ENCODE results near the gene MCF2L. TPM values are rescaled to one million over a fixed set of nuclear protein-coding genes. Genes with fewer than 3 reads are reported as not detected.

The MCF2L gene
- polyA plus RNA-seq, 1 donor: 30.9 TPM

DNA sequence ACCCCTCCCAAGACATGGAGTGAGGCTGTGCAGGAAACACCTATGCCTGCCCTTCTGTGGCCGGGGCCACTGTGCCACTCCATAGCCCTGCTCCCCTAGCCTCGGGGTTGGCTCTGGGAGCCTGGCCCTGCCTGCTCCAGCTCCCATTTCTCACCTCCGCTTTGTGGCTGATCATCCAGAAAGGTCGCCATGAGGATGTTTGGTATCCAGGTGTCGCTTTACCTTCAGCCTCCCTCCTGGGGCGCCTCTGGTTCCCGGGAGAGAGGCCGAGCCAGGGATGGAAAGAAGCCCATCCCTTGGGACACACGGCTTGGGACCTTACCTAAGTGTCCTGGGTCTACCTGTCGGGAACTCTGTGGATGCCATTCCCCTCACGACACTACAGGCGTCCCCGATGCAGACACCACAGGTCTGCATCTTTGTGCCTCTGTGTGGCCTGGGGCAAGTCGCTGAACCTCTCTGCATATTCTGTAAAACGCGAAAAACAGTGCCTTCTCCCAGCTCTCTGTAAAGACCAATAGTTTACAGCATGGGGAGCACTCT is 3.4 kb upstream of the MCF2L start:
- no CpG with 5 or more reads among the region's 16 CpGs for WGBS (ENCODE audit: insufficient coverage, low lambda C conversion rate)
- Histone ChIP-seq H3K4me3 (ENCODE audit: low read length) (no peak overlapping the region), H3K27ac (ENCODE audit: low read length) (no peak overlapping the region), H3K4me1 (ENCODE audit: control insufficient read depth, insufficient read depth, low read length) (no peaks in the 10 kb centered on the region), H3K27me3 (ENCODE audit: control insufficient read depth, insufficient read depth, low read length) (no peaks in the 10 kb centered on the region), H3K9me3 (ENCODE audit: control insufficient read depth, low read depth, low read length) (no peaks in the 10 kb centered on the region), H3K36me3 (ENCODE audit: control insufficient read depth, insufficient read depth, low read length) (no peaks in the 10 kb centered on the region)
- no peak for DNase-seq

- no CpG with 5 or more reads among the region's 6 CpGs for WGBS (ENCODE audit: insufficient coverage, low lambda C conversion rate)
- H3K4me1 ChIP-seq (ENCODE audit: control insufficient read depth, insufficient read depth, low read length): no peaks in the 10 kb centered on the region
- no peaks in the 10 kb centered on the region for H3K36me3 ChIP-seq (ENCODE audit: control insufficient read depth, insufficient read depth, low read length)
- no peak for DNase-seq
- no peak overlapping the region for H3K27ac ChIP-seq (ENCODE audit: low read length)
- no peaks in the 10 kb centered on the region for H3K9me3 ChIP-seq (ENCODE audit: control insufficient read depth, low read depth, low read length)
- no peak overlapping the region for H3K4me3 ChIP-seq (ENCODE audit: low read length)
- no peaks in the 10 kb centered on the region for H3K27me3 ChIP-seq (ENCODE audit: control insufficient read depth, insufficient read depth, low read length)
These were observed 2.2 kb upstream of the MCF2L start for GRCh38 chr13:112966776-112967175.

DNA sequence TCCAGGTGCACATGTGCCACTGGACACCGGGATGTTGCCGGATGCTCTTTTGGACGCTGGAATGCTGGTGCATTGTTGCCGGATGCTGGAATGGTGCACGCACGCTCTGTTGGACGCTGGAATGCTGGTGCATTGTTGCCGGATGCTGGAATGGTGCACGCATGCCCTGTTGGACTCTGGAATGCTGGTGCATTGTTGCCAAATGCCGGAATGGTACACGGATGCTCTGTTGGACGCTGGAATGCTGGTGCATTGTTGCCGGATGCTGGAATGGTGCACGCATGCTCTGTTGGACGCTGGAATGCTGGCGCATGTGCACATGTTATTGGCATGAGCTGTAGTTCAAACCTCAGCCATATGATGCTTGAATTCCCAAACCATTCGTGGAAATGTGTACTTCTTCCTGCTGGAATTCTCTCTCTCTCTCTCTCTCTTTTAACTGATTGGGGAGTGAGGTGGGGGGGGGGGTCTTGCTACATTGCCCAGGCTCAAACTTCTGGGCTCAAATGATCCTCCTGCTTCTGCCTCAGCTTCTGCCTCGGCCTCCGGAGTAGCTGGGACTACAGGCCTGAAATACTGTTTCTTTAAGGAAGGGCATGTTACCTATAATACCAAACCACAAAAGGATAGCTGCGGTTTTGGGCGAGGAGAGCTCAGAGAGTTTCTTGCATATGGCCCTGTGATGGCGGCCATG is 1.2 kb upstream of the MCF2L start:
- no peak for DNase-seq
- WGBS (ENCODE audit: insufficient coverage, low lambda C conversion rate): no CpG with 5 or more reads among the region's 22 CpGs
- Histone ChIP-seq H3K4me1 (ENCODE audit: control insufficient read depth, insufficient read depth, low read length) (no peaks in the 10 kb centered on the region), H3K9me3 (ENCODE audit: control insufficient read depth, low read depth, low read length) (peaks cover 5% of the 10 kb centered on the region), H3K4me3 (ENCODE audit: low read length) (peak overlapping the region; percentile 68), H3K27ac (ENCODE audit: low read length) (no peak overlapping the region), H3K36me3 (ENCODE audit: control insufficient read depth, insufficient read depth, low read length) (no peaks in the 10 kb centered on the region), H3K27me3 (ENCODE audit: control insufficient read depth, insufficient read depth, low read length) (no peaks in the 10 kb centered on the region)

DNA sequence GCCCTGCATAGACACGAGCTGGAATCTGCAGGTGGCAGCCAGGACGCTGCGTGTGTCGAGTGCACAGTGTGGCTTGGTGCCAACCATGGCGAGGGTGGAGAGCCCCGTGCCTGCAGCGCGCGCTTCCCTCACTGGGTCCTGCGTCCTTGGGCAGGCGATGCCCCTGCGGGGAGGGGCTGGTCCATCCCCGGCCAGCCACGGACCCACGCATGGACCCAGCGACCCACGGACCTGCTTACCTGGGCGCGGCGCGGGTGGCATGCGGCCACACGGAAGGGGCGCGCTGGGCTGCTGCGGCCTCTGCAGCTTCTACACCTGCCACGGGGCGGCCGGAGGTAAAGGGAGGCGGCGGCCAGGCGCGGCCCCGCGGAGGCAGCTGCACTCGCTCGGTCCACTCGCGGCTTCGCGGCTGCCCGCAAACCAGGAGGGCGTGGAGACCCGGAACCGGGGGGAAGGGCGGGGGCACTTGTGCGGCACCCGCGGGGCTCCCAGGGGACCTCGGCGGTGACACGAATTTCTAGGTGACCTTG is 569 bp upstream of the MCF2L start:
- H3K9me3 ChIP-seq (ENCODE audit: control insufficient read depth, low read depth, low read length): peaks cover 5% of the 10 kb centered on the region
- peak overlapping the region; percentile 48 for H3K27ac ChIP-seq (ENCODE audit: low read length)
- peak; percentile 28 to 64 for DNase-seq
- H3K36me3 ChIP-seq (ENCODE audit: control insufficient read depth, insufficient read depth, low read length): no peaks in the 10 kb centered on the region
- no peaks in the 10 kb centered on the region for H3K4me1 ChIP-seq (ENCODE audit: control insufficient read depth, insufficient read depth, low read length)
- no CpG with 5 or more reads among the region's 52 CpGs for WGBS (ENCODE audit: insufficient coverage, low lambda C conversion rate)
- H3K4me3 ChIP-seq (ENCODE audit: low read length): peak overlapping the region; percentile 68
- no peaks in the 10 kb centered on the region for H3K27me3 ChIP-seq (ENCODE audit: control insufficient read depth, insufficient read depth, low read length)

DNA sequence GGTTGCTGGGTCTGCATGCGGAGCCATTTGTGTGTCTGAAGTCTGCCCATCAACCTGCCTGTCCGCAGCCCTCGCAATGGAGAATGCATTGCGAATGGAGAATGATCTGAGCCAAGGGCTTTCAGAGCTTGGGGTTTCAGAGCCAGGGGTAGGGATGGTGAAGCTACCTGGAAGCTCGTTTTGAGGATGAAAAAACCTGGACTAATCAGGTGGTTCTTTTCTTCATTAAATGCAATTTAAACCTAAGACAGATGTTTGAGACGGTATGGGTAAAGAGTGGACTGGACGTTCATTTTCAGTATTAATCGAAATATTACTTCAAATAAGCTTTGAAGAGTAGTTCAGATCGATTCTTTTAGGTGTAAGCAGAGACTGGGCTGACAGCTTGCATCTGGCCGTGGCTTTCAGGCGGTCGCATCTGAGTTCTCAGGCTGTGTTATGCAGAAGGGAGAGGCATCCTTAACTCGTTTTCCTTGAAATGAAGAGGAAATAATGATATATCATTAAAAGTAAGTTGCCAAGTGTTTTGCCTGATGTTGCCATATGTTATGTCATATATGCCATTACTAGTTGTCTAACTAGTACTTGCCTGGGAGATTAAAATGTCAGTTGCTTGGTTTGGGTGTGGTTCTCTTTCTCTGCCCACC is 801 bp downstream of the MCF2L start:
- Histone ChIP-seq H3K27ac (ENCODE audit: low read length) (peak overlapping the region; percentile 55), H3K36me3 (ENCODE audit: control insufficient read depth, insufficient read depth, low read length) (no peaks in the 10 kb centered on the region), H3K4me1 (ENCODE audit: control insufficient read depth, insufficient read depth, low read length) (no peaks in the 10 kb centered on the region), H3K4me3 (ENCODE audit: low read length) (peak overlapping the region; percentile 50), H3K9me3 (ENCODE audit: control insufficient read depth, low read depth, low read length) (peaks cover 5% of the 10 kb centered on the region), H3K27me3 (ENCODE audit: control insufficient read depth, insufficient read depth, low read length) (no peaks in the 10 kb centered on the region)
- DNase-seq: no peak
- WGBS (ENCODE audit: insufficient coverage, low lambda C conversion rate): 43% methylated on average over 7 of the region's 13 CpGs

DNA sequence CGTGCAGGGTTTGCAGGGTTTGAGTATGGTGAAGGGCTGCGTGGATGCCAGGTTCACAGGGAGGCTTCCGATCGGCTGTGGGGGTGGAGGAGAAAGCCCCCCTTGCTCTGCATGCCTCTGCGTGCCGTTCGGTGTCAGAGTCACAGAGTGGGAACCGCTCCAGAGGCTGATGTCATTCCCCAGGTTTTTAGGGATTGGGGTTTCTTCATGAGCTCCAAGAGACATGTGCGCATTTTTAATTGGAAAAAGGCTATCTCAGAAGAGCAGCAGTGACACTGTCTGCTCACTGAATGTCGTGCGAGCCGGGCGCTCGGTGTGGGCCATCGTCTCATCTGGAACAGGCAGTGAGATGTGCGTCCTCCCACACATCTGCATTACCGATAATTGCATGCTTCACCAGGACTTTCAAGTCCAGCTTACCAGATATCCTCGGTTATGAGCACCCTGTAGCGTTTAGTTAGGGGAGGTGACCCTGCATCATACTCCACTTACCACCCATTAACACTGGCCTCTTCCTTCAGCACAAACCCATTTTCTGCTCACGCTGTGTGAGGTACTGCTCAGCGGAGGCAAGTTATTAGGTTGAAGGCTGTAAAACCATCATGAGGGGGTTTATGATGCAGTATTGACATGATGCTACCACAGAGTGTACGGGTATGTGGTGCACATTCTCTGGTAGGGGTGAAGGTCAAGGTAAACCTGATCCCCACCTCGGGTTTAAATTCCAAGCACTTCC is 1.7 kb downstream of the MCF2L start:
- Histone ChIP-seq H3K9me3 (ENCODE audit: control insufficient read depth, low read depth, low read length) (peaks cover 5% of the 10 kb centered on the region), H3K4me3 (ENCODE audit: low read length) (no peak overlapping the region), H3K27me3 (ENCODE audit: control insufficient read depth, insufficient read depth, low read length) (no peaks in the 10 kb centered on the region), H3K4me1 (ENCODE audit: control insufficient read depth, insufficient read depth, low read length) (no peaks in the 10 kb centered on the region), H3K36me3 (ENCODE audit: control insufficient read depth, insufficient read depth, low read length) (no peaks in the 10 kb centered on the region), H3K27ac (ENCODE audit: low read length) (no peak overlapping the region)
- DNase-seq: no peak
- WGBS (ENCODE audit: insufficient coverage, low lambda C conversion rate): no CpG with 5 or more reads among the region's 23 CpGs

DNA sequence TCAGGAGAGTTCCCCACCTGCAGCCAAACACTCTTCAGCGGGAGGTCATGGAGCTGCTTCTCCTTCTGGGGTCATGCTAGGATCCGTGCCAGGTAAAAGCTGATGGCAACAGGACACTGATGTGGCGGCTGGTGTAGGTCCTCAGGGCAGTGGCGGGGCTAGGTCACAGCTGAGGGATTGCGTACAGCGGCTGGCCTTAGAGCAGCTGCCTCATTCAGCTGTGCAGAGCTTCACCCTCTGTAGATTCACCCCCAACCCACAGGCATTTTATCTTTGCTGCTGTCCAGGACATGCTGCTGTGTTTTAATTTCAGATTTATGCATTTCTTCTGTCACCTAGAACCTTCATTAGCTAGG is 2.3 kb downstream of the MCF2L start:
- no peak for DNase-seq
- Histone ChIP-seq H3K9me3 (ENCODE audit: control insufficient read depth, low read depth, low read length) (peaks cover 5% of the 10 kb centered on the region), H3K4me3 (ENCODE audit: low read length) (no peak overlapping the region), H3K4me1 (ENCODE audit: control insufficient read depth, insufficient read depth, low read length) (no peaks in the 10 kb centered on the region), H3K36me3 (ENCODE audit: control insufficient read depth, insufficient read depth, low read length) (no peaks in the 10 kb centered on the region), H3K27ac (ENCODE audit: low read length) (no peak overlapping the region), H3K27me3 (ENCODE audit: control insufficient read depth, insufficient read depth, low read length) (no peaks in the 10 kb centered on the region)
- WGBS (ENCODE audit: insufficient coverage, low lambda C conversion rate): no CpG with 5 or more reads among the region's 6 CpGs

DNA sequence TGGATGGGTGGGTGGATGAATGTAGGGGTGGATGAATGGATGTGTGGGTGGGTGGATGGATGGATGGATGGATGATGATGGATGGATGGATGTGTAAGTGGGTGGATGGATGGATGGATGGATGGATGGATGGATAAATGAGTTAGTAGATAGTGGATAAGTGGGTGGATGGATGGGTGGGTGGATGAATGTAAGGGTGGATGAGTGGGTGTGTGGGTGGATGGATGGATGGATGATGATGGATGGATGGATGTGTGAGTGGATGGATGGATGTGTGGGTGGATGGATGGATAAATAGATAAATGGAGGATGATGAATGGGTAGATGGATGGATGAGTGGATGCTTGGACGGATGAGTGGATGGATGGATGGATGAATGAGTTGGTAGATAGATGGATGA is 3.2 kb downstream of the MCF2L start:
- Histone ChIP-seq H3K4me3 (ENCODE audit: low read length) (no peak overlapping the region), H3K27ac (ENCODE audit: low read length) (no peak overlapping the region), H3K4me1 (ENCODE audit: control insufficient read depth, insufficient read depth, low read length) (no peaks in the 10 kb centered on the region), H3K9me3 (ENCODE audit: control insufficient read depth, low read depth, low read length) (peaks cover 5% of the 10 kb centered on the region), H3K36me3 (ENCODE audit: control insufficient read depth, insufficient read depth, low read length) (no peaks in the 10 kb centered on the region), H3K27me3 (ENCODE audit: control insufficient read depth, insufficient read depth, low read length) (no peaks in the 10 kb centered on the region)
- 100% methylated on average over 1 of the region's 1 CpG for WGBS (ENCODE audit: insufficient coverage, low lambda C conversion rate)
- no peak for DNase-seq

- 100% methylated on average over 1 of the region's 19 CpGs for WGBS (ENCODE audit: insufficient coverage, low lambda C conversion rate)
- no peak overlapping the region for H3K4me3 ChIP-seq (ENCODE audit: low read length)
These were observed 4.0 kb downstream of the MCF2L start for GRCh38 chr13:112972867-112973576.

GRCh38 chr13:112973577-112973951 is 4.5 kb downstream of the MCF2L start:
- H3K4me1 ChIP-seq (ENCODE audit: control insufficient read depth, insufficient read depth, low read length): no peaks in the 10 kb centered on the region
- H3K27me3 ChIP-seq (ENCODE audit: control insufficient read depth, insufficient read depth, low read length): no peaks in the 10 kb centered on the region
- H3K4me3 ChIP-seq (ENCODE audit: low read length): no peak overlapping the region
- no peak overlapping the region for H3K27ac ChIP-seq (ENCODE audit: low read length)
- peaks cover 5% of the 10 kb centered on the region for H3K9me3 ChIP-seq (ENCODE audit: control insufficient read depth, low read depth, low read length)
- no peak for DNase-seq
- no peaks in the 10 kb centered on the region for H3K36me3 ChIP-seq (ENCODE audit: control insufficient read depth, insufficient read depth, low read length)
- WGBS (ENCODE audit: insufficient coverage, low lambda C conversion rate): no CpG with 5 or more reads among the region's 18 CpGs

More at GRCh38 chr13:112972867-112973576, 4.0 kb downstream of the MCF2L start:
- H3K9me3 ChIP-seq (ENCODE audit: control insufficient read depth, low read depth, low read length): peaks cover 5% of the 10 kb centered on the region
- no peaks in the 10 kb centered on the region for H3K36me3 ChIP-seq (ENCODE audit: control insufficient read depth, insufficient read depth, low read length)
- H3K27ac ChIP-seq (ENCODE audit: low read length): no peak overlapping the region
- no peaks in the 10 kb centered on the region for H3K4me1 ChIP-seq (ENCODE audit: control insufficient read depth, insufficient read depth, low read length)
- DNase-seq: no peak
- H3K27me3 ChIP-seq (ENCODE audit: control insufficient read depth, insufficient read depth, low read length): no peaks in the 10 kb centered on the region

Data from large intestine (tissue), 3 donors.